ENCODE measurements around the gene KIAA1586. TPM values are rescaled to one million over a fixed set of nuclear protein-coding genes. Genes with fewer than 3 reads are reported as not detected.
A peak's percentile ranks its signal among the peaks of the same experiment; 100 is the strongest.
"Not testable (repeated sequence)": the region's sequence is repeated elsewhere in the genome, so short reads cannot be mapped to it uniquely, and the experiment has no call there.

KIAA1586 gene
- total and polyA plus RNA-seq, 7 experiments from 2014 or later: 7.9 to 21.5 (median 14.6) TPM

DNA sequence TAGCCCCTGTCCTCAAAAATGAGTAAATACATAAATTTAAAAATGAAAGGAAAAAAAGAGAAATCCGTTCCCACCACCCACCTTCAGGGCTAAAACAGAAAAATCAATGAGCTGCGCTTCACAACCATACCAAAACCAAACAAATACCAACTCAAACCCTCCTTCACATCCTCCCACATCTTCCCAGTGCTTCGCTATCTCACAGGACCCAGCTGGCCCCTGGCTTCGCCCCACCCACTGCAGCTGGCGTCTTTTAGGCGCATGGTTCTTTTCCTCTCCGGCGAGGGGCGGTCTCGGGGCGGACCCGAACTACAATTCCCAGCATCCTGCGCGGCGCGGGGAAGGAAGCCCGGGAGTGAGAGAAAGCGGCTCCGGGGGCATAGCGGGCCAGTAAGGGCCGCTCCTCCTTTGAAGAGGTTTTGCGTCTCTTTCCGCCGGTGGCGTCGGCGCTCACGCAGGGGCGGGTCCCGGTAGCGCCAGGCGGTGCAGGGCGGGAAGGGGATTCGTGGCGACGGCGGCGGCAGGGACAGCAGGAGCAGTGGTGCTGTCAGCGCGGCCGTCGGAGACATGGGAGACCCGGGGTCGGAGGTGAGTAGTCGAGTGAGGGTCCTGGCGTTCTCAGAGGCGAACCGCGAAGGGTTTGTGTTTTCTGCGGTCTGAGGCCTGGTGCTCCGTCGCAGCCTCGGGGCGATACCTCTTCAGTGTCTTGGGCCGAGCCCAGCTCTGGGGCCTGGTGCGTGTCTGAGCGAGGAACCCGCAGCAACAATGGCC, 43.4 kb downstream of the KIAA1586 start, which contains the start of gene ZNF451:
Gene ZNF451, plus strand, starts transcription at position 502 of the 771 bp plus-strand sequence. Its CDS starts 66 bp downstream, at position 568.
- no peaks in the 10 kb centered on the region for H3K27me3 ChIP-seq (ENCODE audit: control insufficient read depth in 2 of 2, insufficient read depth in 2 of 2, low read length in 2 of 2)
- no peaks in the 10 kb centered on the region for H3K27me3 Mint-ChIP-seq
- H3K4me3 Mint-ChIP-seq: peak within 1 kb of the TSS; percentile 85 to 94 (median 90)
- ChIA-PET CTCF (no interaction called here), POLR2A (interaction anchor here (0.8 kb wide), 1 partner anchor 83 kb away, joined by 3 read pairs; no protein-coding TSS in a partner anchor)
- peak within 1 kb of the TSS; percentile 78 for H3K27ac ChIP-seq (ENCODE audit: low read depth, low read length)
- H3K4me1 Mint-ChIP-seq: peaks cover 22 to 44% (median 34%) of the 10 kb centered on the region in 7 donors
- peaks cover 0 to 9% (median 0%) of the 10 kb centered on the region in 3 experiments for H3K36me3 ChIP-seq (ENCODE audit: control insufficient read depth in 2 of 3, insufficient read depth in 3 of 3, low read length in 3 of 3)
- intact Hi-C loops (cut with micrococcal nuclease): loop anchor here (1.0 to 5.0 kb wide), 8 partner anchors 44 to 871 kb away; partner anchors contain the start of genes BAG2 (in 2 of the 2), KIAA1586 (in 2 of the 2), RAB23 (in 2 of the 2) and BEND6 (in 1 of the 2)
- no peaks in the 10 kb centered on the region for H3K9me3 ChIP-seq (ENCODE audit: control insufficient read depth in 2 of 3, low read length in 3 of 3)
- peaks cover 0 to 3% (median 0%) of the 10 kb centered on the region in 11 donors for H3K9me3 Mint-ChIP-seq
- ATAC-seq: peak; percentile 96
- peaks cover 4 to 20% (median 10%) of the 10 kb centered on the region in 5 donors for H3K36me3 Mint-ChIP-seq
- H3K4me3 ChIP-seq (ENCODE audit: low read length): peak within 1 kb of the TSS; percentile 64
- peaks cover 24% of the 10 kb centered on the region in 2 donors for H3K4me1 ChIP-seq (ENCODE audit: control insufficient read depth in 2 of 2, insufficient read depth in 2 of 2, low read length in 2 of 2)
- peak; percentile 88 to 97 (median 94) for DNase-seq
- H3K27ac Mint-ChIP-seq: peak within 1 kb of the TSS; percentile 79 to 94 (median 90)

DNA sequence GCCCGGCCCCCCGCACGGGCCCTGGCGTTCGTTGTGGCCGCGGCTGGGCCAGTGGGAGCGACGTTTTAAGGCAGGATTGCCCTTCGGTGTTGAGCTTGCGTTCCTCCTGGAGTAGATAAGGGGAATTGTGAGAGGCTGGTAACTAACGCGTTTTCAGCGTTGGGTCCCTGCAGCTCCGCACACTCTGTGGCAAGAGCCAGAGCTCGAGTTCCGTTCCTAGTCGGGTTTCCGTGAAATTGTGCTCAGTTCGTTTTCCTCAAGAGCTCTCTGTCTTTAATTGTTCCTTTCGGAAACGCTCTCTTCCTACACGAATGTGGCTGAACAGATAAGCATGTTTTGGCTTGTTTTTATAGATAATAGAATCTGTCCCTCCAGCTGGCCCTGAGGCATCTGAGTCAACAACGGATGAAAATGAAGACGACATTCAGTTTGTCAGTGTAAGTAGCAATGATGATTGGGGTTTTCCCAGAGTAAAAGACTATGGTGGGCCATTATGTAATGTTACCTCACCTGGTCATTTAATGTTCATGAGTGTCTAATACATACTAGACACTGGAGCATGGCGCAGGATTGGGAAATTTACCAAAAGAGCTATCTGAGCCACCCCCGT, 44.1 kb downstream of the KIAA1586 start:
- Histone ChIP-seq H3K4me1 (ENCODE audit: control insufficient read depth in 2 of 2, insufficient read depth in 2 of 2, low read length in 2 of 2) (peaks cover 24% of the 10 kb centered on the region in 2 donors), H3K27ac (ENCODE audit: low read depth, low read length) (peak overlapping the region; percentile 78)
- POLR2A ChIA-PET; H3K4me3 ChIP-seq (ENCODE audit: low read length); H3K27me3 ChIP-seq (ENCODE audit: control insufficient read depth in 2 of 2, insufficient read depth in 2 of 2, low read length in 2 of 2); CTCF ChIA-PET; H3K9me3 Mint-ChIP-seq; H3K9me3 ChIP-seq (ENCODE audit: control insufficient read depth in 2 of 3, low read length in 3 of 3); DNase-seq; H3K36me3 ChIP-seq (ENCODE audit: control insufficient read depth in 2 of 3, insufficient read depth in 3 of 3, low read length in 3 of 3); H3K27me3 Mint-ChIP-seq: not testable (repeated sequence)
- peak; percentile 16 for ATAC-seq
- peaks cover 4 to 22% (median 13%) of the 10 kb centered on the region in 5 donors for H3K36me3 Mint-ChIP-seq
- intact Hi-C loops (cut with micrococcal nuclease): loop anchor here (1.0 to 5.0 kb wide), 6 partner anchors 82 to 548 kb away; partner anchors contain the start of genes RAB23 (in 2 of the 2), BAG2 (in 1 of the 2), BEND6 (in 1 of the 2) and PRIM2 (in 1 of the 2)
- peak overlapping the region in 3 of 9 donors; percentile 85 to 91 (median 87) for H3K27ac Mint-ChIP-seq
- peak overlapping the region in 2 of 10 donors; percentile 87 to 94 for H3K4me3 Mint-ChIP-seq
- peaks cover 25 to 49% (median 39%) of the 10 kb centered on the region in 7 donors for H3K4me1 Mint-ChIP-seq

DNA sequence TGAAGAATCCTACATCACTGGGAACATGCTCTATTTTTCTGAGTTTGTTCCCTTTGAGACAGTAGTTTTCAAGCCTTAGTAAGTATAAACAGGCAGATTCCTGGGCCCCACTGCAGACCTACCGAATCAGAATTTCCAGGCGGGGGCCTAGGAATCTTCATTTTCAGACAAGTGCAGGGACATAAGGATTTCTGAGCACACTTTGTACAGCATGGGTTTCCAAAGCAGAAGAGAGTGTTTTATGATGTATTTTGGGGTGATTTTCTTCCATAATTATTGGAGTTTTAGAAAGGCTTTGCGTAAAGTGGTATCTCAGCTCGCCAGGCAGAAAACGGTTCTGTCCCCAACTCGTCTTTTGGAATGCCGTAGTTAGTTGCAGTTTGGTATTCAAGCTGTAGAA, 44.9 kb downstream of the KIAA1586 start:
- intact Hi-C loops (cut with micrococcal nuclease): loop anchor here in 1 of 2 donors (5.0 kb wide), 2 partner anchors 189 to 549 kb away; no protein-coding TSS in a partner anchor
- DNase-seq; H3K36me3 ChIP-seq (ENCODE audit: control insufficient read depth in 2 of 3, insufficient read depth in 3 of 3, low read length in 3 of 3); H3K9me3 Mint-ChIP-seq; H3K9me3 ChIP-seq (ENCODE audit: control insufficient read depth in 2 of 3, low read length in 3 of 3); H3K27me3 ChIP-seq (ENCODE audit: control insufficient read depth in 2 of 2, insufficient read depth in 2 of 2, low read length in 2 of 2); POLR2A ChIA-PET; H3K4me3 ChIP-seq (ENCODE audit: low read length); CTCF ChIA-PET; ATAC-seq; H3K27me3 Mint-ChIP-seq: not testable (repeated sequence)
- Mint-ChIP-seq H3K4me1 (peaks cover 26 to 53% (median 42%) of the 10 kb centered on the region in 7 donors), H3K27ac (peak overlapping the region in 7 of 9 donors; percentile 40 to 89 (median 59)), H3K36me3 (peaks cover 4 to 22% (median 13%) of the 10 kb centered on the region in 5 donors), H3K4me3 (peak overlapping the region; percentile 47 to 83 (median 69))
- Histone ChIP-seq H3K4me1 (ENCODE audit: control insufficient read depth in 2 of 2, insufficient read depth in 2 of 2, low read length in 2 of 2) (peaks cover 24% of the 10 kb centered on the region in 2 donors), H3K27ac (ENCODE audit: low read depth, low read length) (peak overlapping the region; percentile 25)

DNA sequence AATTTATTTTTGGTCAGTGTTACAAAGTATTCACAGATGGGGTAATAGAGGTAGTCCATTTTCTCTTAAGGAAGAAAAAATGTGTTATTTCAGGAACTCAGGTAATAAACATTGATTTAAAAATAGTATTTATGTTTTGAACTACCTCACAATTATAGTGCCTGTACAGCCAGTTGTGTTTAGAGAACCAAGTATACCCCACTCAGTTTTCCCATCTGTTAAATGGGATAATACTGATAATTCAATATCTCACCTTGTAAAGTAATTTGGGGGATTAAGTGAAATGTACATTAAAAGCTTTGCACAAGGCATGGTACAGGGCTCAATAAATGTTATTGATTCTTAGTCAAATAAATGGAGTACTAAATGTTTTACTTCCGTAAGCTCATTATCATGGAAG, 48.2 kb downstream of the KIAA1586 start:
- ATAC-seq (no peak), DNase-seq (no peak)
- Mint-ChIP-seq H3K9me3 (peaks cover 0 to 3% (median 0%) of the 10 kb centered on the region in 11 donors), H3K27me3 (no peaks in the 10 kb centered on the region), H3K4me3 (peak overlapping the region in 1 of 10 donors; percentile 41), H3K27ac (no peak overlapping the region), H3K36me3 (peaks cover 4 to 46% (median 28%) of the 10 kb centered on the region in 5 donors), H3K4me1 (peaks cover 34 to 72% (median 64%) of the 10 kb centered on the region in 7 donors)
- Histone ChIP-seq H3K27me3 (ENCODE audit: control insufficient read depth in 2 of 2, insufficient read depth in 2 of 2, low read length in 2 of 2) (no peaks in the 10 kb centered on the region), H3K36me3 (ENCODE audit: control insufficient read depth in 2 of 3, insufficient read depth in 3 of 3, low read length in 3 of 3) (peaks cover 4 to 14% (median 13%) of the 10 kb centered on the region in 3 experiments), H3K9me3 (ENCODE audit: control insufficient read depth in 2 of 3, low read length in 3 of 3) (no peaks in the 10 kb centered on the region), H3K4me3 (ENCODE audit: low read length) (no peak overlapping the region), H3K4me1 (ENCODE audit: control insufficient read depth in 2 of 2, insufficient read depth in 2 of 2, low read length in 2 of 2) (peaks cover 18 to 24% of the 10 kb centered on the region in 2 donors), H3K27ac (ENCODE audit: low read depth, low read length) (no peak overlapping the region)
- POLR2A ChIA-PET: interaction anchor here (0.6 kb wide), 1 partner anchor 49 kb away, joined by 3 read pairs; no protein-coding TSS in a partner anchor
- CTCF ChIA-PET: no interaction called here
- intact Hi-C loops (cut with micrococcal nuclease): loop anchor here (5.0 kb wide), 3 partner anchors 38 to 552 kb away; no protein-coding TSS in a partner anchor

DNA sequence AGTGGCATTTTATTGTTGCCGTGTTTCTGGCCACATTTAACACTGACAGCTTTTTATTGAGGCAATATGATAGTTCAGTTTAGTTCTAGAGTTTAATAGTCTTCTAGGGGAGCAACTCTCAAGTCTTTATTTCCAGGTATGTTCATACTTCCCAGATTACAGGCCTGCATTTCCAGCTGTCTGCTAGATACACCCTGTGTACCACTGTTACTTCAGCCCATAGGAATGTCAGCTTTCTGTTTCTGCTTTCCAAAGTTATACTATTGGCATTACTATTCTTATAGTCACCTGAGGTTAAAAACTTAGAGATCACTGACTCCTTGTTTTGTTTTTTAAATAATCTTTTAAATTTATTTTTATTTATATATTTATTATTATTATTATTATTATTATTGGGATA, 51.1 kb downstream of the KIAA1586 start:
- Histone ChIP-seq H3K4me3 (ENCODE audit: low read length) (no peak overlapping the region), H3K4me1 (ENCODE audit: control insufficient read depth in 2 of 2, insufficient read depth in 2 of 2, low read length in 2 of 2) (peaks cover 6 to 13% of the 10 kb centered on the region in 2 donors), H3K9me3 (ENCODE audit: control insufficient read depth in 2 of 3, low read length in 3 of 3) (no peaks in the 10 kb centered on the region), H3K27me3 (ENCODE audit: control insufficient read depth in 2 of 2, insufficient read depth in 2 of 2, low read length in 2 of 2) (no peaks in the 10 kb centered on the region), H3K27ac (ENCODE audit: low read depth, low read length) (no peak overlapping the region), H3K36me3 (ENCODE audit: control insufficient read depth in 2 of 3, insufficient read depth in 3 of 3, low read length in 3 of 3) (peaks cover 18 to 42% (median 28%) of the 10 kb centered on the region in 3 experiments)
- ChIA-PET CTCF (no interaction called here), POLR2A (no interaction called here)
- Mint-ChIP-seq H3K4me3 (peak overlapping the region in 4 of 10 donors; percentile 4 to 40 (median 18)), H3K4me1 (peaks cover 23 to 73% (median 51%) of the 10 kb centered on the region in 7 donors), H3K27ac (peak overlapping the region in 1 of 9 donors; percentile 28), H3K27me3 (no peaks in the 10 kb centered on the region), H3K36me3 (peaks cover 20 to 65% (median 45%) of the 10 kb centered on the region in 5 donors), H3K9me3 (peaks cover 0 to 3% (median 0%) of the 10 kb centered on the region in 11 donors)
- DNase-seq (no peak), ATAC-seq (no peak)
- intact Hi-C loops (cut with micrococcal nuclease): loop anchor here in 1 of 2 donors (5.0 kb wide), 1 partner anchor 35 kb away; no protein-coding TSS in a partner anchor

DNA sequence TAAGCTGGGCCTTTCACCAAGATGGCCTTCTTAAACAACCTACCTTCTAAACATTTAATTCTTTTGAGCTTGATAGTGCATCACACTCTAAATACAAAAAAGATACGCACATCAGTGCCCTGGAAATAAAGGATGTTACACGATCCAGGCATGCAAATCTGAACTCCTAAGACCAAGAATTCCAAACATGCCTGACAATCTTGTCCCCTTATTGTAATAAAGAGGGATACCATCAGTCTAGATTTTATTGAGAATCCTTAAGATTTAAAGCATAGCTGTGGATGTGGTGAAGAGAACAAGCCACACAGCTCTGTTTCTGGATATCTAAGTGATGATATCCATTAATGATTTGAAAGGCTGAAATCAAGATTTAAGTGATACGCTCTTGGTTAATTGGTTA, 56.5 kb downstream of the KIAA1586 start:
- H3K4me1 Mint-ChIP-seq: peaks cover 24 to 76% (median 46%) of the 10 kb centered on the region in 7 donors
- ChIA-PET CTCF (no interaction called here), POLR2A (no interaction called here)

More for the DNA sequence above, 56.5 kb downstream of the KIAA1586 start:
- Histone ChIP-seq H3K27ac (ENCODE audit: low read depth, low read length) (no peak overlapping the region), H3K9me3 (ENCODE audit: control insufficient read depth in 2 of 3, low read length in 3 of 3) (no peaks in the 10 kb centered on the region), H3K4me1 (ENCODE audit: control insufficient read depth in 2 of 2, insufficient read depth in 2 of 2, low read length in 2 of 2) (no peaks in the 10 kb centered on the region), H3K27me3 (ENCODE audit: control insufficient read depth in 2 of 2, insufficient read depth in 2 of 2, low read length in 2 of 2) (no peaks in the 10 kb centered on the region), H3K4me3 (ENCODE audit: low read length) (no peak overlapping the region), H3K36me3 (ENCODE audit: control insufficient read depth in 2 of 3, insufficient read depth in 3 of 3, low read length in 3 of 3) (peaks cover 22 to 51% (median 23%) of the 10 kb centered on the region in 3 experiments)
- Mint-ChIP-seq H3K27me3 (no peaks in the 10 kb centered on the region), H3K9me3 (no peaks in the 10 kb centered on the region), H3K36me3 (peaks cover 24 to 81% (median 72%) of the 10 kb centered on the region in 5 donors), H3K27ac (no peak overlapping the region), H3K4me3 (no peak overlapping the region)
- intact Hi-C loops (cut with micrococcal nuclease): no loop called here
- DNase-seq (no peak), ATAC-seq (no peak)

Data from naive thymus-derived CD4-positive, alpha-beta T cell (primary cell).